DMS 273 (cell line): ENCODE measurements around the gene CES2.
"Not testable (repeated sequence)": the region's sequence is repeated elsewhere in the genome, so short reads cannot be mapped to it uniquely, and the experiment has no call there.

Experiments used
- DNase-seq: peaks from one replicate; lab custom pipeline; 2025; ENCODE audit not compliant: unreplicated experiment; lab: John Stamatoyannopoulos, UW

The CES2 gene

GRCh38 chr16:66952430-66953110 is 17.3 kb downstream of the CES2 start:
- DNase-seq = peak; percentile 48

DNA sequence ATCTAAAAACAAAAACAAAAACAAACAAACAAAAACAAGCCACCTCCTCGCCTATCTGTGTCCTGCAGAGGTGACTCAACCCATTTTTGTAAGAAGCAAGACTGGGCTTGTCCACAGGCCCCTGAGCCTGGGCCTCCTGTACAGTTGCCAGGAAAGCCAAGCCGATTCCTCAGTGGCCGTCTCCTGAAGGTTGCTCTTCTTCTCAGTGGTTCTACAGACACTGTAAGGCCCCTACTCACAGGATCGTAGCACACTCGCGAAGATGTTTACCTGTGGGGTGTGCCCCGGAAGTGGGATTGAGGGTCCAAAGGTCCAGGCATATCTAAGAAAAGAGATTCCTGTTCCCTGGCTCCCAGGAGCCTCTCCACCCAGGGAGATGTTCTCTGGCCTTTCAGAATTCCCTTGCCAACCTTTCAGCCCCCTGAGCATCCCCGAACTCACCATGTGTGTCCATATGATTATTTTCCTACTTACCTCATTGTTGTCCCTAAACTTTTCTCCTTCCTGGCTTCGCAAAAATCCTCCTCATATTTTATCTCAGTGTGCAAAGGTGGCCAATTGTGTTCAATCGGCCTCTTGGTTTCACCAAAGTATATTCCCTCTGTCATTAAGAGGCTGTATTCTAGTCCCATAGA is 18.3 kb downstream of the CES2 start:
- DNase-seq = peak; percentile 45

- peak; percentile 94 for DNase-seq
Observed at GRCh38 chr16:66954097-66954659, 18.9 kb downstream of the CES2 start.

DNA sequence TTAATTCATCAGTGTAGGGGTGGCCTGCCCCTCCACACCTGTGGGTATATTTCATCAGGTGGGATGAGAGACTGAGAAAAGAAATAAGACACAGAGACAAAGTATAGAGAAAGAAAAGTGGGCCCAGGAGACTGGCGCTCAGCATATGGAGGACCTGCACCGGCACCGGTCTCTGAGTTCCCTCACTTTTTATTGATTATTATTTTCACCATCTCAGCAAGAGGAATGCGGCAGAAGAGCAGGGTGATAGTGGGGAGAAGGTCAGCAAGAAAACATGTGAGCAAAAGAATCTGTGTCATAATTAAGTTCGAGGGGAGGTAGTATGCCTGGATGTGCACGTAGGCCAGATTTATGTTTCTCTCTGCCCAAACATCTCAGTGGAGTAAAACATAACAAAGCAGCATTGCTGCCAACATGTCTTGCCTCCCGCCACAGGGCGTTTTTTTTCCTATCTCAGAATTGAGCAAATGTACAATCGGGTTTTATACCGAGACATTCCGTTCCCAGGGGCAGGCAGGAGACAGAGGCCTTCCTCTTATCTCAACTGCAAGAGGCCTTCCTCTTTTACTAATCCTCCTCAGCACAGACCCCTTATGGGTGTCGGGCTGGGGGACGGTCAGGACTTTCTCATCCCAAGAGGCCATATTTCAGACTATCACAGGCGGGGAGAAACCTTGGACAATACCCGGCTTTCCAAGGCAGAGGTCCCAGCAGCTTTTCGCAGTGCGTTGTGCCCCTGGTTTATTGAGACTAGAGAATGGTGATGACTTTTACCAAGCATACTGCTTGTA is 20.2 kb downstream of the CES2 start:
- not testable (repeated sequence) for DNase-seq

- not testable (repeated sequence) for DNase-seq
Observed at GRCh38 chr16:66956154-66956457, 20.8 kb downstream of the CES2 start.

DNA sequence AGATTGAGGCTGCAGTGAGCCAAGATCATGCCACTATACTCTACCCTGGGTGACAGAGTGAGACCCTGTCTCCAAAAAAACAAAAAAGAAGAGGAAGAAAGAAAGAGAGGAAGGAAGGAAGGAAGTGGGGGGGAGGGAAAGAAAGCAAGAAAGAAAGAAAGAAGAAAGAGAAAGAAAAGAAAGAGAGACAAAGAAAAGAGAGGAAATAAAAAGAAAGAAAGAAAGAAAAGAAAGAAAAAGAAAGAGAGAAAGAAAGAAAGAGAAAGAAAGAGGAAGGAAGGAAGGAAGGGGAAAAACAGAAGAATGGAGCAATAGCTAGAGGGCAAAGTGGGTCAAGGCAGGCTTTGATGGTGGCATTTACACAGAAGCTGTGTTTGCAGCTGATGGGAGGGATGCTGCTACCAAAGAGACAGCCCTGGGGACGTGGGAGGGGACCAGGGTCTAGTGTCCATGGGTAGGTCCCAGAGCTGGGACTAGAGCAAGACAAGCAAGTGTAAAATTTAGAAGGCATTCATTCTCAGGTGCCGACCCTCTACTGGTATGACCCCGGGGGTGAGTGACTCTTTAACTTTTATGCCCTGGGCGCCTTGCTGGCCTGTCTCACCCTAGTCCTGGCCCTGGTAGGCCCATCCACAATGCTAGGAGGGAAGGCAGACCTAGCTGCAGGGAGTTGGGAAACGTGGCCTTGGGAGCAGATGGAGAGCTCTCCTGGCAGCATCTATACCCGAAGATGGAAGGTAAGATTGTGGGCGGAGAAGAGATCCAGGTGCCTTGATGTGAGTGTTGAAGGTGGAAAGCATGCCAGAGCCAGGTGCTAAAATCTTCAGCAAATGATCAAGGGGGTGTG is 23.8 kb downstream of the CES2 start:
- DNase-seq = no peak

- peak; percentile 95 for DNase-seq
Observed at GRCh38 chr16:66959704-66960161, 24.4 kb downstream of the CES2 start.

GRCh38 chr16:66960270-66960669 is 25.0 kb downstream of the CES2 start:
- DNase-seq = no peak

DNA sequence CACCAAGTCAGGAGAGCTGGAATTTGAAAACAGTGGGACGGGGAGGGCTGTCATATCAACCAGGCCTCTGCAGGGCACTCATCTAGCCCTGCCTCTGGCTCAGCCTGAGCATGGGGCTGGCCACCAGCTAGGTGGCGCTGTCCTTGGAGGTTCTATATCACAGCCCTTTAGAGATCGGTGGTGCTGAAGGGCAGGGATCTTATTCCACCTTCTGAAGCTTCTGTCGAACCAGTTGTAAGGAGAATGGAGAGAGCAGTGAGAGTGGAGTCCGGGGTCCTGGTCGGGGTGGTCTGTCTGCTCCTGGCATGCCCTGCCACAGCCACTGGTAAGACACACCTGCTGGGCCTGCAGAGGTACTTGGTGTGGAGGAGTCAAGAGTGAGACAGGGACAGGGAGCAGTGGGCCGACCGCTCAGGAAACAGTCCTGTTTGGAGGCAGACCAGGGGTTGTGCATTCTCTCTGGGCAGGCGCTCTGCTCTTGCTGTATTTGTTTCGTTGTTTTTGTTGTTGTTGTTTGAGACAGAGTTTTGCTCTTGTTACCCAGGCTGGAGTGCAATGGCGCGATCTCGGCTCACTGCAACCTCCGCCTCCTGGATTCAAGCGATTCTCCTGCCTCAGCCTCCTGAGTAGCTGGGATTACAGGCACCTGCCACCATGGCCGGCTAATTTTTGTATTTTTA is 25.9 kb downstream of the CES2 start, which contains the start of gene CES3:
CES3 (plus strand) TSS at position 202 of the 680 bp plus-strand sequence; CDS start at position 244, 42 bp downstream.
- DNase-seq = peak; percentile 95

- peak; percentile 73 for DNase-seq
Observed at GRCh38 chr16:66961914-66962313, 26.6 kb downstream of the CES2 start.

GRCh38 chr16:66964049-66964448 is 28.7 kb downstream of the CES2 start:
- no peak for DNase-seq

GRCh38 chr16:66968847-66969246 is 33.5 kb downstream of the CES2 start:
- no peak for DNase-seq

DNA sequence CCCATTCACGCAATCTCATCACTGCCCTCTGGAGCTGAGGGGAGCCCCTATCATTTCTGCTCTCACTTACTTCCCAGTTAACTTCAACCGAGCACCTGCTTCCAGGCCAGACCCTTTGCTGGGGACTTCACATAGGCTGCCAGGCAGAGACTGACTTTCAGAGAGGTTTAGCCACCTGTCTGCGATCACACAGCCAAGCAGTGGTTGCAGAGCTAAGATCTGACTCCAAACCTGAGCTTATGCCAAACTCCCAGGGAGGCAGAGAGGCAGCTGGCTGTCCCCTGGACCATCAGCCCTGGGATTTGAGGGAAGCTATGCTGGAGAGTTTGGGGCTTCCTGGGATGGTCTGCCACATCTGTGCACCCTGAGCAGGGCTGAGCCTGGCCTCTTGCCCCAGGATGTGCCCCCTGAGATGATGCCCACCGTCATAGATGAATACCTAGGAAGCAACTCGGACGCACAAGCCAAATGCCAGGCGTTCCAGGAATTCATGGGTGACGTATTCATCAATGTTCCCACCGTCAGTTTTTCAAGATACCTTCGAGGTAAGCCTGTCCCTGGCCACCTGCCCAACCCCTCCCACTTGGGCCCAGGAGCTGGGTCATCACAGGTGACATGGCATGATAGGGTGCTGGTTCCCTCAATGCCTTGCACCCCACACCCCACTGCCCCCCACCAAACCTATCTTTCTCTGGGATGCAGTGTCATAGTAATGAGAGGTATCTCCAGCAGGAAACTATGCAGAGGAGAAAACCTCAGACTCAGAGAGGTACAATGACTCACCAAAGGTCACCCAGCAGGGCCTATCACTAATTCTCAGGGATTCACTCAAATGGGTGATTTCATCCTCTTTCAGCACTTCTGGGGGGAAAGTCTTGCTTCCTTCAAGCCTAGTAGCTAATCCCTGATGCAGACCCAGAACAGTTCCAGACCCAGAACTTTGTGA is 35.7 kb downstream of the CES2 start:
- DNase-seq = no peak

DNA sequence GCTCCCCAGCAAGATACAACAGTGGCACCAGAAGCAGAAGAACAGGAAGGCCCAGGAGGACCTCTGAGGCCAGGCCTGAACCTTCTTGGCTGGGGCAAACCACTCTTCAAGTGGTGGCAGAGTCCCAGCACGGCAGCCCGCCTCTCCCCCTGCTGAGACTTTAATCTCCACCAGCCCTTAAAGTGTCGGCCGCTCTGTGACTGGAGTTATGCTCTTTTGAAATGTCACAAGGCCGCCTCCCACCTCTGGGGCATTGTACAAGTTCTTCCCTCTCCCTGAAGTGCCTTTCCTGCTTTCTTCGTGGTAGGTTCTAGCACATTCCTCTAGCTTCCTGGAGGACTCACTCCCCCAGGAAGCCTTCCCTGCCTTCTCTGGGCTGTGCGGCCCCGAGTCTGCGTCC is 37.7 kb downstream of the CES2 start:
- no peak for DNase-seq

- DNase-seq = no peak
Observed at GRCh38 chr16:66973716-66974115, 38.4 kb downstream of the CES2 start.

- not testable (repeated sequence) for DNase-seq
Observed at GRCh38 chr16:66974156-66974931, 39.0 kb downstream of the CES2 start.

- not testable (repeated sequence) for DNase-seq
Observed at GRCh38 chr16:66974932-66975246, 39.6 kb downstream of the CES2 start.

DNA sequence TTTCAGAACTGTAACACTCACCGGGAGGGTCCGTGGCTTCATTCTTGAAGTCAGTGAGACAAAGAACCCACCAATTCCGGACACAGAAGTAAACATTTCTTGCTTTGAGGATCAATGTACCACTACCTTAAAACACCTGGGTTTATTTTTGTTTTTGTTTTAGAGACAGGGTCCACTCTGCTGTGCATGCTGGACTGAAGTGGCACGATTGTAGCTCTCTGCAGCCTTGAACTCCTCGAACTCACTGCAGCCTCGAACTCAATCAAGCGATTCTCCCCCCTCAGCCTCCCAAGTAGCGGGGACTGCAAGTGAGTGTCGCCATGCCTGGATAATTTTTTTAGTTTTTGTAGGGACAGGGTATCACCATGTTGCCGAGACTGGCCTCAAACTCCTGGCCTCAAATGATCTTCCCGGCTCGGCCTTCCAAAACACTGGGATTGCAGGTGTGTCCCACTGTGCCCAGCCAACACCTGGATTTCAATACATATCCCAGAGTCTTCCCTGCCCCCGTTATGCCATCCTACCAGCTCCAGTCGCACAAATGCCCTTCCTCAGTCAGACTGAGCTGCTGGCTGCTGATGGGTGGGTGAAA is 40.1 kb downstream of the CES2 start:
- no peak for DNase-seq
